ENCODE data around the gene GAB3. TPM values are rescaled to one million over a fixed set of nuclear protein-coding genes. Genes with fewer than 3 reads are reported as not detected.

The GAB3 gene
- total and polyA plus RNA-seq, 2 of the 4 experiments (the other 2 are of a cell fraction): 2.2 to 3.7 TPM

GRCh38 chrX:154779261-154779660 is 28.4 kb upstream of the GAB3 start:
- no peak overlapping the region for H2AK9ac ChIP-seq (replicated peaks; ENCODE audit: low read depth, low read length, poor library complexity)
- ChIA-PET CTCF (no interaction called here), POLR2A (ENCODE audit: unreplicated experiment) (no interaction called here)
- H3K27me3 ChIP-seq (ENCODE audit: control insufficient read depth, insufficient read depth, low read length): no peaks in the 10 kb centered on the region
- TF ChIP-seq CEBPB (IDR thresholded peaks at IDR 0.05; ENCODE audit: low read depth, low read length): peak; percentile 86
- TF ChIP-seq SMC3 (IDR thresholded peaks at IDR 0.05; ENCODE audit: low read depth, low read length): no peak
- TF ChIP-seq FOS (IDR thresholded peaks at IDR 0.05; ENCODE audit: low read depth, low read length): 0 out of 2 replicates have a peak, but pooled peaks have one; percentile 24
- no peak for TF ChIP-seq RCOR1 (IDR thresholded peaks at IDR 0.05; ENCODE audit: insufficient replicate concordance, low read length)
- no peak for TF ChIP-seq POLR2A (IDR thresholded peaks at IDR 0.05; ENCODE audit: low read depth, low read length)
- H3K18ac ChIP-seq (ENCODE audit: low read depth, low read length): no peak overlapping the region
- H2BK15ac ChIP-seq (ENCODE audit: low read depth, low read length): no peak overlapping the region
- H3K9ac ChIP-seq (ENCODE audit: low read depth, low read length): no peak overlapping the region
- no peak overlapping the region for H4K8ac ChIP-seq (ENCODE audit: low read depth in 2 of 2, low read length in 2 of 2)
- H4K20me1 ChIP-seq (ENCODE audit: insufficient read depth, low read length): peaks cover 8% of the 10 kb centered on the region
- H3K36me3 ChIP-seq (ENCODE audit: control insufficient read depth, insufficient read depth, low read length): peaks cover 24% of the 10 kb centered on the region
- H4K91ac ChIP-seq (ENCODE audit: insufficient read depth, low read depth, low read length): no peak overlapping the region
- H2BK120ac ChIP-seq (ENCODE audit: low read depth, low read length): no peak overlapping the region
- peak overlapping the region; percentile 76 for H2BK5ac ChIP-seq (ENCODE audit: low read depth, low read length, poor library complexity, severe bottlenecking)
- H3K27ac ChIP-seq (ENCODE audit: insufficient read depth, low read length): peak overlapping the region; percentile 34; the same call in 1 of the 2 replicates
- in situ Hi-C loops (cut with MboI; ENCODE audit: low sequenced_read_pairs) (no loop called here), dilution Hi-C loops (cut with HindIII; ENCODE audit: low sequenced_read_pairs, unreplicated experiment) (no loop called here), intact Hi-C loops (cut with micrococcal nuclease) (loop anchor here (2.0 kb wide), 1 partner anchor 62 kb away; no protein-coding TSS in a partner anchor)
- peaks cover 3 to 6% of the 10 kb centered on the region in 2 experiments; a peak in 2 of 4 replicates for H3K79me1 ChIP-seq (ENCODE audit: low read depth in 1 of 2, low read length in 2 of 2)
- H3K4me1 ChIP-seq (ENCODE audit: control insufficient read depth, insufficient read depth, low read length): peaks cover 5% of the 10 kb centered on the region; the same call in 1 of the 2 replicates
- no peak overlapping the region for H4K5ac ChIP-seq (ENCODE audit: low read depth, low read length)
- no peak overlapping the region for H3K23ac ChIP-seq (ENCODE audit: low read depth, low read length)
- no peak overlapping the region for H3K4me3 ChIP-seq (ENCODE audit: insufficient read depth, low read depth, low read length)
- DNase-seq (peak; percentile 82), ATAC-seq (ENCODE audit: low read depth) (peak; percentile 78)
- no peaks in the 10 kb centered on the region for H3K9me3 ChIP-seq (ENCODE audit: control insufficient read depth, insufficient read depth, low read length)
- no peak overlapping the region for H3K4ac ChIP-seq (ENCODE audit: low read depth, low read length)
- WGBS, 2 experiments (ENCODE audit: extremely low coverage in 2 of 2, insufficient read length in 1 of 2): no CpG with 5 or more reads among the region's 4 CpGs
- H3K56ac ChIP-seq (ENCODE audit: extremely low read depth, insufficient read depth, low read length): no peak overlapping the region
- H3K14ac ChIP-seq (replicated peaks; ENCODE audit: low read depth, low read length): no peak overlapping the region
- H2AFZ ChIP-seq (replicated peaks; ENCODE audit: low read length, poor library complexity): no peak overlapping the region
- no peak overlapping the region for H3K4me2 ChIP-seq (ENCODE audit: low read depth, low read length)
- peaks cover 5% of the 10 kb centered on the region; the same call in 1 of the 2 replicates for H3K9me1 ChIP-seq (ENCODE audit: insufficient read depth, low read length)
- H2AK5ac ChIP-seq (ENCODE audit: low read depth, low read length): 0 out of 2 replicates have a peak overlapping the region, but pooled peaks have one; percentile 26
- no TSS peak for BruUV-seq (replicated peaks)
- H2BK20ac ChIP-seq (ENCODE audit: low read depth, low read length): no peak overlapping the region
